Measurements from ENCODE around the gene ADAM23.

The ADAM23 gene

DNA sequence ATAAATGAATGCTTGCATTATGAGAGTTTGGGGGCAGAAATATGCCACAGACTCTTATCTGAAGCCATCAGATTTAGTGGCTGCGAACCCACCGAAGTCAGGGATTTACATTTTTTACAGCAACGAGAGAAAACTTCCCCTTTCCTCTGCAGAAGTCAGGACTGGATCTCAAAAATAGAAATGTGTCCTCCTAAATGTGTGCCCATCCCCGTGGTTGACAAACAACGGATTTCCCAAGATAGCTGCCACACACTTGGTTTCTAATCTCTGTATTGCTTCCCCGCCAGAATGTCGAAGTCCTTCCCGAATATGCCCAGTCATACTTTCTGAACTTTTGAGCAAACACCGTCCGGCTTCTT is 879 bp upstream of the ADAM23 start:
- FAIRE-seq: no peak

DNA sequence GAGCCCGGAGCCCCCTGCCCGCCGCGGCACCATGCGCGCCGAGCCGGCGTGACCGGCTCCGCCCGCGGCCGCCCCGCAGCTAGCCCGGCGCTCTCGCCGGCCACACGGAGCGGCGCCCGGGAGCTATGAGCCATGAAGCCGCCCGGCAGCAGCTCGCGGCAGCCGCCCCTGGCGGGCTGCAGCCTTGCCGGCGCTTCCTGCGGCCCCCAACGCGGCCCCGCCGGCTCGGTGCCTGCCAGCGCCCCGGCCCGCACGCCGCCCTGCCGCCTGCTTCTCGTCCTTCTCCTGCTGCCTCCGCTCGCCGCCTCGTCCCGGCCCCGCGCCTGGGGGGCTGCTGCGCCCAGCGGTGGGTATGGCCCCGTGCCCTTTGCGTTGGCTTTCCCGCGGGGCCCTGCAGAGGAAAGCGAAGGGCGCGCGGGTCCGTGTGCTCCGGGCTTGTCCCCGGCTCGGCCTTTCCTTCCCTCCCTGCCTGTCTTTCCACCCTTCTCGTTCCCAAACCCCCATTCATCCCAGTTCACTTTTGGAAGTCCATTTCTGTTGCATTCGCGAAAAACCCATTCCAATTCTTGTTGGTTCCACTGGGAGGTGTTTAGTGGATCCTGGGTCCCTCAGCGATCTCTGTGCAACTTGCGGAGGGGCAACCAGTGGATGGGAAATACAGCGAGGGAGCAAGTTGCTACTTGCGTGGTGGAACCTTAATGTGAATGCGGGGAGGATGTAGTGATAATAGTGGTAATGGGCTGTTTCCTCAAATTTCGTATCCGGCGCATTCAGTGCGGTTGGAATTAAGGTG is 599 bp downstream of the ADAM23 start:
- DNase-seq (ENCODE audit: insufficient read length, low spot score) (peak; percentile 48), FAIRE-seq (peak; percentile 18)

More for the DNA sequence above, 879 bp upstream of the ADAM23 start:
- no peak for DNase-seq (ENCODE audit: insufficient read length, low spot score)

DNA sequence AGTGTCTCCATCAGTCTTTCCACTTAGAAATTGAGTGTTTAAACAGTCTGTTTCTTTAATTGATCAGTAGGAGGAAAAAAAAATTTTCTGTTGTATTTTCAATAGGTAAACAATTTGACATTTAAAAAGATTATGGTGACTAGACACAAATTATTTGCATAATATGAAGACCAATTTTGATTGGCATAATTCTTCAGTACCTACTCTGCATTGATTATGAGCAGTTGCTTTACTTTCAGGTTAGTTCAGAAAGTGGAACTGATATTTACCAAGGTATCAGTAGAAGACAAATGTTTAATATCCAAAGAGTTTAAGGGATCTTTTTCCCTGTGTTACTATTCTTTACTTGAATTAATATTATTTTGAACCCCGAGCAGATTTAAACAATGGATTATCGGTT is 2.6 kb downstream of the ADAM23 start:
- DNase-seq (ENCODE audit: insufficient read length, low spot score): no peak
- no peak for FAIRE-seq

DNA sequence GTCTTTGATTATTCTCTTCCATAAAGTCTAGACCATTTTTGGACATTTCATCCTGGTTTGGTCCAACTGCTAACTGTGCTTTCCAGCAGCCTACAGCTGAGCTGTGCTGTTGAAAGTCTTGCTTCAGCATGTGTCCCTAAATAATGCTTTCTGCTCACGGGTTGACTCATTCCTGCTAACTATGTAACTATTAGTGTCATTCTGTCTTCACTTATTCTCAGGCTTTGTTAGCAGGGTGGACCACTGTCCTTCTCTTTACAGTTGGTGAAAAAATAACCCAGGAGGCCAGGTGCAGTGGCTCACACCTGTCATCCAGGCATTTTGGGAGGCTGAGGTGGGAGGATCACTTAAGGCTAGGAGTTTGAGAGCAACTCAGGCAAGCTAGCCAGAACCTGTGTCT is 8.9 kb downstream of the ADAM23 start:
- peak; percentile 68 for FAIRE-seq

DNA sequence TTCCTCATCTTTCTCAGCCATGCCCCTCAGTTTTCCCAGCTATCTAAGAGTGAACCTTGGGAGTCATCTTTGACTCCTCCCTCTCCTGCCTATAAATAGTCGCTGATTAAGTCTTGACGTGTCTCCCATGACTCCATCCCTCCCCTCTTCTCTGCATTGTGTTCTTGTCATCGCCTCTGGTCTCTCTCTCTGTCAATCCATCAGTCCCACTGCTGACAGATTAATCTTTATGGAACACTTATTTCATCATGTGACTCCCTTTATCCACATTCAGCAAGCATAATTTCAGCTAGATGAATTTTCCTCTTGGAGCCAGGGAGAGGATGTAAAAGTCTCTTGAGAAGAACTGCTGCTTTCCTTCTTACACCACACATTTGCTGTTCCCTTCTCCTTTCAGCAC is 9.4 kb downstream of the ADAM23 start:
- FAIRE-seq: no peak
- DNase-seq (ENCODE audit: insufficient read length, low spot score): no peak

More for the DNA sequence above, 8.9 kb downstream of the ADAM23 start:
- DNase-seq (ENCODE audit: insufficient read length, low spot score): no peak

DNA sequence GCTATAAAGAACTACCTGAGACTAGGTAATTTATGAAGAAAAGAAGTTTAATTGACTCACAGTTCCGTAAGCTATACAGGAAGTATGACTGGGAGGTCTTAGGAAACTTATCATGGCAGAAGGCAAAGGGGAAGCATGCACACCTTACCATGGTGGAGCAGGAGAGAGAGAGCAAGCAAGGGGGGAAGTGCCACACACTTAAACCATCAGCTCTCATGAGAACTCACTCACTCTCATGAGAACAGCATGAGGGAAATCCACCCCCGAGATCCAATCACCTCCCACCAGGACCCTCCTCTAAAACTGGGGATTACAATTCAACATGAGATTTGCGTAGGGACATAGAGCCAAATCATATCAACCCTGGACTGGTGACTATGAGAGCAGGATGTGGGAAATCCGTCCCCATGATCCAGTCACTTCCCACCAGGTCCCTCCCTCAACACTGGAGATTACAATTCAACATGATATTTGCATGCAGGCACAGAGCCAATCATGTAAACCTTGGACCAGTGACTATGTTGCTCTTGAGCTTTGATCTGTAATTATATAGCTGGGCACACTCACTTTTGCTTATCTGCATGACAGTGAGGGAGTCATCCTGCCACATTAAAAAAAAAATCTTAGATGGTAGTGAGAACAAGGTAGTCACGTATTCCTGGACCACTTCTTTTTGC is 12.9 kb downstream of the ADAM23 start:
- FAIRE-seq: no peak

DNA sequence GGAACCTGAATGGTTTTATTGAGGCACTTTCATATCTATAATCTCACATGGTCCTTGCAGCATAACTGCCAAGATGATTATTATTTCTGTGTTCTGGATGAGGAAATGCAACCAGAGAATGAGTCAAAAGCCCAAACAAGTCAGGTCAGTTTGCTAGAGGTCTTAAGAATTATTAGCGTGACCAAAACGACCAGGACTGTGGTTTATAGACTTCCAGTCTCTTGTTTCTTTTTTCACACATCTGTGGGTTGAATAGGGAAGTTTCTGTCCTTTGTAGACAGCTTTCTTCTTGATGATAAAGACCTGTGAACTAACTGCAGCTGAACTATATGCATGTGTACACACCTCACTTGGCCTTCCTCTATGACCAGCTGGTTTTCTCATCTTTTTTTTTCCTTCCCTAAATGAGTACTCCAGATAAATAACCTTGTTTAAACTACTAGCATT is 13.9 kb downstream of the ADAM23 start:
- peak; percentile 84 for FAIRE-seq
- DNase-seq (ENCODE audit: insufficient read length, low spot score): peak; percentile 15

More for the DNA sequence above, 12.9 kb downstream of the ADAM23 start:
- no peak for DNase-seq (ENCODE audit: insufficient read length, low spot score)

DNA sequence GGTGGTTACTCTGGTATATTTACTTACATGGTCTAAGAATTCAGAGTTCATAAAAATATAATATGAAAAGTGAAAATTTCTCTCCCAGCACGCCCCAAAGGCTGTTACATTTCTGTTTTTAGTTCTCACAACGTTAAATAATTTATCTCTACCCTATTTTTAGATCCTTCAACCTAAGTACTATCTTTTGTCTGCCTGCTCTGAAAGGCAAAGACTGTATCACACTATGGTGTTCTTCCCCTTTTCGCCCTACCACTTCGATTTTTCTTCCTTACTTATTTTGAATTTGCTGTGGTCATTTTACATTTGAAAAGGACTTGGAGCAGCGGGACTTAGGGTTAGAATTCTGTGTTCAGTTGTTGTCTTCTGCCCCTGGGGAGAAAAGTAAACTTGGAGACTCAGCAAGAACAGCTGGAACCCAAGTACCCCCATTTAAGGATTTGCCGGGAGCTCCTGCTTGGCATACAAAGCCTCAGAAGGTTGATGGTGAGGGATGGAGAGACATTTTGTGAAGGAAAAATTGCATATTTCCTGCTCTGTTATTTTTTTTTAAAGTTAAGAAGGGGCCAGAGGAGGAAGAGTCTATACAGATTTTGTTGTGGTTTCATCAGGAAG is 19.0 kb downstream of the ADAM23 start:
- DNase-seq (ENCODE audit: insufficient read length, low spot score): no peak
- FAIRE-seq: no peak

DNA sequence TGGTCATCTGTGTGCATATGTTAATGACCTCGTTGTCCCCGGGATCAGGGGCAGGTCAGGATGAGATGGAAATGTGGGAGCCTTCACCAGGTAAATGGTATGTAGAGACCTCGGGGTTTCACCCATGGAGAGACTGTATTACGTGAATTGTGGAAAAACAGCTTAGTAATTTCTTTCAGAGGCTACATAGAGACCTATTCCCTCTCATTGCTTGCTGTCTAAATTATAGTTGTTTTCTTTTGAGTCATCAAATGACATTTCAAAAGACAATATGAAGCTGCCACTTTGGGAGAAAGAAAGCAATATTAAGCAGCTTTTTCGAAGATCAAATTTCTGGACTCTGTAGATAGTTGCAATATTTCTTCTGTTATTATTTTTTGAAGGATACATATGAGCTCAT is 20.4 kb downstream of the ADAM23 start:
- no peak for DNase-seq (ENCODE audit: insufficient read length, low spot score)
- no peak for FAIRE-seq

DNA sequence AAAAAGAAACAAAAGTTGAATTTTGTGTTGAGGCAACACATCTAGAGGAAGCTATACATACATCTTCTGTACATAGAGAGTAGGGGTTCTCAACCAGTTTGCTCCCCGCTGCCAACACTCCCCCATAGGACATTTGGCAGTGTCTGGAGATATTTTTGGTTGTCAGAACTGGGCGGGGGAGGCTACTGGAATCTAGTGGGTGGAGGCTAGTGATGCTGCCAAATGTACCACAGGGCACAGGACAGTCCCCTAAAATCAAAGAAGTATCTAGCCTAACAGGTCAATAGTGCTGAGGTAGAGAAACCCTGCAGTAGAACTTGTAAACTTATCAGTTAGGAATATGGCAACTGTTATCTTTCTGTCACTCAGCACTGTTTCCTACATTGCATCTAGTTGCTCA is 21.3 kb downstream of the ADAM23 start:
- FAIRE-seq (no peak), DNase-seq (ENCODE audit: insufficient read length, low spot score) (no peak)

DNA sequence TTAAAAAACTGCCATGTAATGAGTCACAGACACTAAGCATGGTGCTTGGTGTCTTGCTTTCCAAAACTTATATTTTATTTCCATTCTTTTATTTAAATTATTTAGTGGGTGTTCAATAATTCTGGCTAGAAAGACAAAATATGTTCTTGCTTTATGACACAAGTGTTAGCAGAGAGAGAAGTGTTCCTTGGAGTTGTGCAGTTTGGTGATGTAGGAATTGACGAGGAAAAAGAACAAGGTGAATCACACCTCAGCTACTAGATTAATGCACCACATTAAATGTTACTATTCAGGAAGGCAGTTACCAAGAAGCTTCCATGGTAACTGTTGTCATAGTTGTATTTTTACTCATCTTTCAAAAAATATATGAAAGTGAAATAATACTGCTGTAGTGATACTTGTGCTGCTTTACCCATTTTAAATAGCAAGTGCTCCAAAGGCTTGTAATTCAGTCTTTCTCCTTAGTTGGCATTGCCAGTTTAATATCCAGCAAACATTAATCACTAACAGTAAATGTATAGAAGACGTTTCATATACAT is 28.3 kb downstream of the ADAM23 start:
- no peak for FAIRE-seq
- DNase-seq (ENCODE audit: insufficient read length, low spot score): no peak

DNA sequence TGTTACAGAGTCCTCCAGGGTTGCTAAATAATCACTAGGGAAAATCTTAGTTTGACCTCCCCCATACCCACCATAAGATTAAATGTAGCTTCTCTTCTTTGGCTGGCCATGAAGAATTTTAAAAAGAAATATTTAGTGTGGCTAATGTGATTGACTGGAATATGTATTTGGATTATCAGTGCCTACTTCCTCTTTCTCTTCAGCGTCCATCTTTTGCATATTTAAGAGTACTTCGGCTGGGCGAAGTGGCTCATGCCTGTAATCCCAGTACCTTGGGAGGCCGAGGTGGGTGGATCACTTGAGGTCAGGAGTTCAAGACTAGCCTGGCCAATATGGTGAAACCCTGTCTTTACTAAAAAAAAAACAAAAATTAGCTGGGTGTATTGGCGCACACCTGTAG is 28.8 kb downstream of the ADAM23 start:
- FAIRE-seq (no peak), DNase-seq (ENCODE audit: insufficient read length, low spot score) (no peak)

DNA sequence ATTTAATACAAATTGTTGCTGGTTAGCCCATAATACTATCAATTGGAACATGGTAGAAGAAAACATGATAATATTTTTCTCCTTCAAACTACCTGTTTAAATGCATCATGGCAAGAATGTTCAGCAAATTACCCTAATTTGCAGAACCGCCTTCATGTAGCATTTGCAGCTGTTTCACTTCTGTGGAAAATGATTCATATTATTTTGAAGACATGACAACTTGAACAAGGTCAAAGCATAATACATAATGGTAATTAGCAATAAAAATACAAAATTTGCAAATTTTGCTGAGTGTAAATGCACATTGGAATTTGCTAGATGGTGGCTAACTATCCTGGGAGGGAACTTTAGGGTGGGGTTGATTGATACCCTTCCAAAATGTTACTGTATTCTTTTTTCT is 30.8 kb downstream of the ADAM23 start:
- DNase-seq (ENCODE audit: insufficient read length, low spot score) (no peak), FAIRE-seq (no peak)

DNA sequence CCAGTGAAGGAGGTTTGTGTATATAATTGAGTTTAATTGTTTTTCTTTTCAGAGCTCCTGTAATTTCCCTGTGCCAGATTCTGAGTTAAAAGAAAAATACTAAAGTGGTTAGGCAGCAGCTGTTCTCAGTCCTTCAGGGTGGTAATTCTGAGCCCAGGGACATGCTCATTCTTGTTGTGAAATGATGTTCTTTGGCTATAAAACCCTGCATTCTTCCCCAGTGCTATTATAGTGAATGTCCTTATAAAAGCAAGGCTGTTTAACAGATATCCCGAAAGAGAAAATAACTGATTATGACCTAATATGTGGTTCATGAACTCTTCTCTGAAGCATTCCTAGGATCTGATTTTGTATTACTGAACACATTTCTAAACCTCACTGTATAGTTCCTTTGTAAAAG is 34.0 kb downstream of the ADAM23 start:
- DNase-seq (ENCODE audit: insufficient read length, low spot score) (no peak), FAIRE-seq (no peak)

DNA sequence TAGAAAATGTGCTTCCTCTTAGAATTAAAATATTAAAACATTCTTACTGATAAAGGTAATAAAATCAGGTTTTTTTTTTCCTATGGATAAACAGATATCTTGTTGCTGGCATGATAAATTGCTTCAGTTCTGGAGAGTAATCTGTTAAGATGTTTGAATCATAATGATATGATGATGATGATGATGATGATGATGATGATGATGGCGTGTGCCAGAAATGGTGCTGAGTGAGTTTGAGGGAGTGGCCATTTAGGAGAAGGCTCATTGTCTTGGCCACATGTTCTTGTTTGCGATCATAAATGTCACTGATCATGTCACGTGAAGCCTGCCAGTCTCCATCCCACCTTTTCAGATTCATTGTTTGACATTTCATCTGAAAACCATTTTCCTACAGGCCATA is 35.0 kb downstream of the ADAM23 start:
- DNase-seq (ENCODE audit: insufficient read length, low spot score) (no peak), FAIRE-seq (no peak)

DNA sequence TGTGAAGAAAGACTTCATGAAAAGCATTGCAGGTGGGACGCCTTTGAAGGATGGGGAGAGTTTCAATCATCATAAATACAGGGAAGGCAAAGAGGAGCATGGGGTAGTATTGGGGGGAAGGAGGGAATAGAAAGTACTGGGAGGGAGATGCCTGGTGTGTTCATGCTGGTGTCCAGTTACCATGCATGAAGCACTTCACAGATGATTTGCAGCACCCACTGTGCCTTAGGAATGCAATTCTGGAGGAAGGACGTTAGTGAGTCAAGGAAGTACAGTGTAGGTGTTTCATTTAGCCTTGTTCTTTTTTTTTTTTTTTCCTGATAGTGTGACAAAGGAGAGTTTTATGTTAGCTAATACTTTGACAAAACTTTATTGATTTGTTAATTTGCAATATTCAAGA is 36.8 kb downstream of the ADAM23 start:
- FAIRE-seq (no peak), DNase-seq (ENCODE audit: insufficient read length, low spot score) (no peak)

DNA sequence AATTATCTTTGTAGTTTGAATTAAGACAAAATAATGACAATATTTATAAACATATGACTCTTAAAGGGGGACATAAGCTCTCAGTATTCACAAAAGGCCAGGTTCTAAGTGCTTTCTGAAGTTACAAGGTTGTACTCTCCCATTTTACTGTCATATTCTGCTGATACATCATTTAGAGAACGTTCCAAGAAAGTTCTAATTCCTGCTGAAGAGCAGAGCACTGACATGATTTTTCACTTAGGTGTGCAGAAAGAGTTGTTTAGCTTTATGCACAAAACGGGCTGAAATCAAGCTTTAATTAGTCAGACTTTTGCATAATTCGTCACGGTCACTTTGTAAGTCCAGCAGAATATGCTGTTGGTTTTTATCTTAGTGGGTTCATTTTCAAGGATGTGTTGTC is 37.3 kb downstream of the ADAM23 start:
- FAIRE-seq: no peak
- no peak for DNase-seq (ENCODE audit: insufficient read length, low spot score)

DNA sequence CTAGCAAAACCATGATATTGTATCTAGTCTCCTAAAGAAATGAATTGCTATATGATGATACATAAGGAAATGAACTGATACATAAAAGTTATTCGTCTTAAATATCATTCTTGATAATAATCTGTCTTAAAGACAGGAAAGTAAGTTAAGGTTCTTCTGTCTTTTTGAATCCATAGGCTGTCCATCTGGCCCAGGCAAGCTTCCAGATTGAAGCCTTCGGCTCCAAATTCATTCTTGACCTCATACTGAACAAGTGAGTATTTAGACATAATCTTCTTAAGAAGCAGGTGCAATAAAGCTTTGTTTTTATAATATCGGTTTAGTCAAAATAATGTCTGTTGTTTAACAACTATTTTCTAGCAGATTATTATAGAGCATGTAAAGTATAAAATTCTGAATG is 37.7 kb downstream of the ADAM23 start:
- DNase-seq (ENCODE audit: insufficient read length, low spot score) (no peak), FAIRE-seq (no peak)

DNA sequence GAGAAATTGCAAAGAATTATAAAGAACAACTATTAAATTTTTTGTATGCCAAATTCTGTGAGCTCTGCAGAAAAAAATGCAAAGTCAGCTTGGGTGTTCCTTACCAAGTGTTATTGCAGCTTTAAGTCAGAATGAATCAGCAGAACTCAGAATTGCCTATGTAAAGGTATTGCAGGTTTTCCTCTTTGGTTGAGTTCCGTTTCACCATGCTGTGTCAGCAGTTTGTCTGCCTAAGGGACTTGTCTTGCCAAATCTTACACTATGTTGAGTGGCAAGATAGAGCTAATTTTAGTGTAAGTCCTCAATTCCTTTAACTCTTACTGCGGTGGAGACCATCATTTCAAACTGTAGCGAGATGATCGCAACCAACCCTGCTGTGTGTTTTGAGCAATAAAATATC is 38.8 kb downstream of the ADAM23 start:
- DNase-seq (ENCODE audit: insufficient read length, low spot score) (no peak), FAIRE-seq (no peak)

DNA sequence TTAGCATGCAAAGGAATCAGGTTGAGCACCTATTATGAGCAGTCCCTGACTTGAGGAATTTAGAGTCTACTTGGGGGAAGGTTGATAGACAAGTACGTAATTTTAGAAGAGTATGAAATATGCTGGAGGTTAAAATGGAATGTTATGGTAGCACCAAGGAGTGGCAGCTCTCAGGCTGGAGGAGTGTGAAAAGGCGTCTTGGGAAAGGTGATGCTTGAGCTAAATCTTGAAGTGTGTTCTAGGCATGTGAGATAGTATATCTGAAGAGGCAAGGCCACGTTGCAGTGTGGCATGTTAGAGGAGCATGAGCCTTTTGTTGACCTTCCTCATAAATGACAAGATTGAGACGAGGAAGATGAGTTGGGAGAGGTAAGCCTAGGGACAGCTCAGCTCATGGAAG is 39.3 kb downstream of the ADAM23 start:
- DNase-seq (ENCODE audit: insufficient read length, low spot score): no peak
- no peak for FAIRE-seq

DNA sequence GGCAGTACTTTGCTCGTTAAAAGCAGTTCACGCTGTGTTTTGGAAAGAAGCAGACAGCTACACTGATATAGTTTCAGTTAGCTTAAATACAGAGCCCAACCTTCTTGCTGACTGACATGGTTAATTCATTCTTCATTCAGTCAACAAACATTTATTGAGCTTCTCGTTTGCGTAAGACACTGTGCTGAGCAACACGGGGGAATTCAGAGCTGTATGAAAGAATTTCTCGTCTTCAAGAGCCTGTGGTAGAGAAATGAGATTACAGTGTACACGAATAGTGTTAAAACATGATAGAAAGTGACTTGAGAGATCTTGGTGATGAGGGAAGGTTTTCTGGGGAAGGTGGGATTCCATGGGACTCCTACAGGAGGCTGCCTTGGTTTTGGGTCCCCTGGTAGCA is 44.7 kb downstream of the ADAM23 start:
- FAIRE-seq (no peak), DNase-seq (ENCODE audit: insufficient read length, low spot score) (no peak)

DNA sequence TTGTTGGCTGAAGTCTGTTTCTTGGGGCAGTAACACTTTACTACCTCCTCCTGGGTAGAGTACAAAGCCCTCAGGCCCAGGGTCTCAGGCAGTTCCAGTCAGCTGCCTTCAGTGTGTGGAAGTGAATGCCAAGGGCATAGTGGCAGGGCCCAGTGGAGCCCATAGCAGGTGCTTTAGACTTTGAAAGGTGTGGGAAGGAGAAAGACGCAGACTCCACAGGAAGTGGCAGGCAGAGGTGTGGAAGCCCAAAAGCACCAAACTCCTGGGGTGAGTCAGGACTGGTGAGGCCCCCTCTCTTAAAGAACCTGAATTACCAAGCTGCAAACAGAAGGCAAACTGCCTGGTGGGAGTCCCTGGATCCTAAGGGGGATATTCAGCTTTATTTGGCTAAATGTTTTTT is 45.3 kb downstream of the ADAM23 start:
- no peak for DNase-seq (ENCODE audit: insufficient read length, low spot score)
- no peak for FAIRE-seq

All from GM19239 (cell line).